Measurements from ENCODE around the gene GRIN2C.

GRIN2C gene

GRCh38 chr17:74810699-74811485 is 48.8 kb downstream of the GRIN2C start:
- H3K27ac ChIP-seq (ENCODE audit: low read length) = no peak overlapping the region
- no peak overlapping the region for H3K9ac ChIP-seq (ENCODE audit: low read length)
- no peak overlapping the region for H3K4me3 ChIP-seq (ENCODE audit: low read length)
- H3K4me1 ChIP-seq (ENCODE audit: control insufficient read depth, low read depth, low read length) = no peaks in the 10 kb centered on the region
- H3K9me3 ChIP-seq (ENCODE audit: control insufficient read depth, low read depth, low read length) = no peaks in the 10 kb centered on the region
- no peaks in the 10 kb centered on the region for H3K27me3 ChIP-seq (ENCODE audit: control insufficient read depth, insufficient read depth, low read length)
- peaks cover 2% of the 10 kb centered on the region for H3K36me3 ChIP-seq (ENCODE audit: control insufficient read depth, low read depth, low read length)

GRCh38 chr17:74808714-74809430 is 50.8 kb downstream of the GRIN2C start:
- H3K27me3 ChIP-seq (ENCODE audit: control insufficient read depth, insufficient read depth, low read length) = no peaks in the 10 kb centered on the region
- H3K9ac ChIP-seq (ENCODE audit: low read length) = no peak overlapping the region
- no peaks in the 10 kb centered on the region for H3K9me3 ChIP-seq (ENCODE audit: control insufficient read depth, low read depth, low read length)
- no peaks in the 10 kb centered on the region for H3K4me1 ChIP-seq (ENCODE audit: control insufficient read depth, low read depth, low read length)
- H3K4me3 ChIP-seq (ENCODE audit: low read length) = no peak overlapping the region
- H3K36me3 ChIP-seq (ENCODE audit: control insufficient read depth, low read depth, low read length) = peaks cover 2% of the 10 kb centered on the region
- no peak overlapping the region for H3K27ac ChIP-seq (ENCODE audit: low read length)

GRCh38 chr17:74807925-74808324 is 51.8 kb downstream of the GRIN2C start:
- Histone ChIP-seq H3K27ac (ENCODE audit: low read length) (no peak overlapping the region), H3K36me3 (ENCODE audit: control insufficient read depth, low read depth, low read length) (peaks cover 2% of the 10 kb centered on the region), H3K9ac (ENCODE audit: low read length) (no peak overlapping the region), H3K4me3 (ENCODE audit: low read length) (no peak overlapping the region), H3K27me3 (ENCODE audit: control insufficient read depth, insufficient read depth, low read length) (no peaks in the 10 kb centered on the region), H3K9me3 (ENCODE audit: control insufficient read depth, low read depth, low read length) (no peaks in the 10 kb centered on the region), H3K4me1 (ENCODE audit: control insufficient read depth, low read depth, low read length) (no peaks in the 10 kb centered on the region)

GRCh38 chr17:74807441-74807840 is 52.2 kb downstream of the GRIN2C start:
- Histone ChIP-seq H3K4me1 (ENCODE audit: control insufficient read depth, low read depth, low read length) (no peaks in the 10 kb centered on the region), H3K9me3 (ENCODE audit: control insufficient read depth, low read depth, low read length) (no peaks in the 10 kb centered on the region)

GRCh38 chr17:74806334-74806733 is 53.4 kb downstream of the GRIN2C start:
- H3K4me3 ChIP-seq (ENCODE audit: low read length) = no peak overlapping the region
- H3K36me3 ChIP-seq (ENCODE audit: control insufficient read depth, low read depth, low read length) = peaks cover 2% of the 10 kb centered on the region
- H3K9ac ChIP-seq (ENCODE audit: low read length) = no peak overlapping the region
- no peaks in the 10 kb centered on the region for H3K9me3 ChIP-seq (ENCODE audit: control insufficient read depth, low read depth, low read length)
- no peaks in the 10 kb centered on the region for H3K4me1 ChIP-seq (ENCODE audit: control insufficient read depth, low read depth, low read length)
- no peaks in the 10 kb centered on the region for H3K27me3 ChIP-seq (ENCODE audit: control insufficient read depth, insufficient read depth, low read length)
- H3K27ac ChIP-seq (ENCODE audit: low read length) = no peak overlapping the region

More at GRCh38 chr17:74807441-74807840, 52.2 kb downstream of the GRIN2C start:
- Histone ChIP-seq H3K27me3 (ENCODE audit: control insufficient read depth, insufficient read depth, low read length) (no peaks in the 10 kb centered on the region), H3K36me3 (ENCODE audit: control insufficient read depth, low read depth, low read length) (peaks cover 2% of the 10 kb centered on the region), H3K4me3 (ENCODE audit: low read length) (no peak overlapping the region), H3K27ac (ENCODE audit: low read length) (no peak overlapping the region), H3K9ac (ENCODE audit: low read length) (no peak overlapping the region)

GRCh38 chr17:74805591-74805991 is 54.1 kb downstream of the GRIN2C start:
- Histone ChIP-seq H3K9me3 (ENCODE audit: control insufficient read depth, low read depth, low read length) (no peaks in the 10 kb centered on the region), H3K27me3 (ENCODE audit: control insufficient read depth, insufficient read depth, low read length) (no peaks in the 10 kb centered on the region), H3K27ac (ENCODE audit: low read length) (no peak overlapping the region), H3K9ac (ENCODE audit: low read length) (no peak overlapping the region), H3K4me1 (ENCODE audit: control insufficient read depth, low read depth, low read length) (no peaks in the 10 kb centered on the region), H3K4me3 (ENCODE audit: low read length) (no peak overlapping the region), H3K36me3 (ENCODE audit: control insufficient read depth, low read depth, low read length) (peaks cover 3% of the 10 kb centered on the region)

GRCh38 chr17:74804683-74805082 is 55.0 kb downstream of the GRIN2C start:
- Histone ChIP-seq H3K9me3 (ENCODE audit: control insufficient read depth, low read depth, low read length) (no peaks in the 10 kb centered on the region), H3K4me1 (ENCODE audit: control insufficient read depth, low read depth, low read length) (no peaks in the 10 kb centered on the region), H3K4me3 (ENCODE audit: low read length) (no peak overlapping the region), H3K9ac (ENCODE audit: low read length) (no peak overlapping the region), H3K27me3 (ENCODE audit: control insufficient read depth, insufficient read depth, low read length) (no peaks in the 10 kb centered on the region), H3K27ac (ENCODE audit: low read length) (no peak overlapping the region), H3K36me3 (ENCODE audit: control insufficient read depth, low read depth, low read length) (peaks cover 9% of the 10 kb centered on the region)

GRCh38 chr17:74803971-74804370 is 55.7 kb downstream of the GRIN2C start:
- Histone ChIP-seq H3K27me3 (ENCODE audit: control insufficient read depth, insufficient read depth, low read length) (no peaks in the 10 kb centered on the region), H3K36me3 (ENCODE audit: control insufficient read depth, low read depth, low read length) (peaks cover 9% of the 10 kb centered on the region), H3K9ac (ENCODE audit: low read length) (no peak overlapping the region), H3K4me1 (ENCODE audit: control insufficient read depth, low read depth, low read length) (no peaks in the 10 kb centered on the region), H3K4me3 (ENCODE audit: low read length) (no peak overlapping the region), H3K9me3 (ENCODE audit: control insufficient read depth, low read depth, low read length) (no peaks in the 10 kb centered on the region), H3K27ac (ENCODE audit: low read length) (no peak overlapping the region)

GRCh38 chr17:74803388-74803930 is 56.2 kb downstream of the GRIN2C start:
- Histone ChIP-seq H3K4me1 (ENCODE audit: control insufficient read depth, low read depth, low read length) (no peaks in the 10 kb centered on the region), H3K9ac (ENCODE audit: low read length) (no peak overlapping the region), H3K27ac (ENCODE audit: low read length) (no peak overlapping the region), H3K4me3 (ENCODE audit: low read length) (no peak overlapping the region), H3K36me3 (ENCODE audit: control insufficient read depth, low read depth, low read length) (peaks cover 9% of the 10 kb centered on the region), H3K9me3 (ENCODE audit: control insufficient read depth, low read depth, low read length) (no peaks in the 10 kb centered on the region), H3K27me3 (ENCODE audit: control insufficient read depth, insufficient read depth, low read length) (no peaks in the 10 kb centered on the region)

GRCh38 chr17:74801896-74802295 is 57.8 kb downstream of the GRIN2C start:
- Histone ChIP-seq H3K9ac (ENCODE audit: low read length) (no peak overlapping the region), H3K27me3 (ENCODE audit: control insufficient read depth, insufficient read depth, low read length) (no peaks in the 10 kb centered on the region), H3K9me3 (ENCODE audit: control insufficient read depth, low read depth, low read length) (no peaks in the 10 kb centered on the region), H3K36me3 (ENCODE audit: control insufficient read depth, low read depth, low read length) (peaks cover 16% of the 10 kb centered on the region), H3K27ac (ENCODE audit: low read length) (no peak overlapping the region), H3K4me3 (ENCODE audit: low read length) (no peak overlapping the region), H3K4me1 (ENCODE audit: control insufficient read depth, low read depth, low read length) (no peaks in the 10 kb centered on the region)

- Histone ChIP-seq H3K9me3 (ENCODE audit: control insufficient read depth, low read depth, low read length) (no peaks in the 10 kb centered on the region), H3K4me1 (ENCODE audit: control insufficient read depth, low read depth, low read length) (no peaks in the 10 kb centered on the region), H3K9ac (ENCODE audit: low read length) (no peak overlapping the region), H3K27me3 (ENCODE audit: control insufficient read depth, insufficient read depth, low read length) (no peaks in the 10 kb centered on the region), H3K4me3 (ENCODE audit: low read length) (no peak overlapping the region), H3K27ac (ENCODE audit: low read length) (no peak overlapping the region), H3K36me3 (ENCODE audit: control insufficient read depth, low read depth, low read length) (peaks cover 19% of the 10 kb centered on the region)
Observed at GRCh38 chr17:74800531-74800930, 59.2 kb downstream of the GRIN2C start.
